Kidney glomerular epithelial cell (primary cell): ENCODE results near the gene RAB14.
"Not testable (repeated sequence)": the region's sequence is repeated elsewhere in the genome, so short reads cannot be mapped to it uniquely, and the experiment has no call there.

ENCODE experiments used
- DNase-seq: peaks from one replicate; lab custom pipeline; 2025; lab: John Stamatoyannopoulos, UW

RAB14 gene

DNA sequence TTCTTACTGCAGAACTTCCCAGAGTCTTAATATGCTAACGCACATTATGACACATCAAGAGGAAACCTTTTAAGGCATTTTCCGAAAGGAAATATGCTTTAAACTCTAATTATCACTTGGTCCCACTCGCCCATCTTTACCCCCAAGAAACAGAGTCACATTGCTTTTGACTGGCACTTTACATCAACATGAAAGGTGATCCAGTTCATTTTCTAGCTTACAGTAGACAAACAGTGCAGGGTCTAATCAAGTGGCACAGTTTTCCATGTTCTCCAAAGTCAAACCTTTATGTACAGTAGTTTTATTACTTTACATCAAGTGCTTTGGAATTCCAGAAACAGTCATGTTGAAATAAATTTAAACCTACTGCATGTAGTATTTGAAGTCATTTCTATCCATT is 12.0 kb downstream of the RAB14 start:
- DNase-seq, result no peak

- no peak for DNase-seq
Observed at GRCh38 chr9:121189006-121189405, 12.7 kb downstream of the RAB14 start.

DNA sequence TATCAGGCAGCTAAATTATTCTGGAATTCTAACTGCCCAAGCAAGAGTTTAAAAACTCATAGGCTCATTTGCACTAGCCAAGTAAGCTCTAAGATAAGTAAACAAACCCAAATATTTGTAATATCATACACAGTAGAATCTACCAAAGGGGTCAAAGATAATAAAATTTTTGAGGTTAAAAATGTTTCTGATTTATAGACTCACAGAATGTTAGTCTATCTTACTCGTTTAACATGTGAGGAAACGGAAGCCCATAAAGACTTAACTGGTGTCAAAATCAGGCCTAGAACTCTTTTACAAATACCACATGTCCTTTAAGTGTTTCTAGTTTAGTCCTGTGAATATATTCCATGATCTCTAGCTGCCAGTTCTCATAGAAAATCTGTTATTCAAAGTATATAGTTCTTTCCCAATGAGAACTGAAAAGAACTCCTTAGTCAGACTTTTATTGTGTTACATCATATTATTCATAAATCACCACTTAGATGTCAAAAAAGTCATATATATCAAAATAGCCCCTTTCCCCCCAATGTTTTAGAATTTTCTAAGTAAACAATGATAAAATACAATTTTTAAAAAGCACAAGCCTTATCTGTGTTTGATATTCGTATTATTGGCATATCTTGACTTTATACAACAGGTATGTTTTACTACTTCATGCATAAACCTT is 13.9 kb downstream of the RAB14 start:
- no peak for DNase-seq

- no peak for DNase-seq
Observed at GRCh38 chr9:121185774-121186403, 15.8 kb downstream of the RAB14 start.

DNA sequence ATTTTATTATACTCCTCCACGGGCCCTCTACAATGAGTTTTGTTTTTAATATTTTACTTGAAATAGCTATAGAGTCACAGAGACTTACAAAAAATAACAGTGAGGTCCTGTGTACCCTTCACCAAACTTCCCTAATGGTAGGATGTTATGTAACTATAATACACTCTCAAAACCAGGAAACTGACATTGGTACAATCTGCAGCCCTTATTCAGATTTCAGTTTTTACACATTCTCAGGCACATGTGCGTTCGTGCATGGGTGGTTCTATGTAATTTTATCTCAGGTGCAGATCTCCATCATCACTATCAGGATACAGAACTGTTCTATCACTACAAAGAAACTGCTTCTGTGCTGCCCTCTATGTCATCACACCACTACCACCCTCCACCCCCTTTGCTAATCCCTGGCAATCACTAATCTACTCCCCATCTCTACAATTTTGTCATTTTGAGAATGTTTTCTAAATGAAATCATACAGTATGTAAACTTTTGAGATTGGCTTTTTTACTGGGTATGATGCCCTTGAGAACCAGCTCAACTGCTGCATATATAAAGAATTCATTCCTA is 16.4 kb downstream of the RAB14 start:
- no peak for DNase-seq

- no peak for DNase-seq
Observed at GRCh38 chr9:121184463-121184862, 17.2 kb downstream of the RAB14 start.

DNA sequence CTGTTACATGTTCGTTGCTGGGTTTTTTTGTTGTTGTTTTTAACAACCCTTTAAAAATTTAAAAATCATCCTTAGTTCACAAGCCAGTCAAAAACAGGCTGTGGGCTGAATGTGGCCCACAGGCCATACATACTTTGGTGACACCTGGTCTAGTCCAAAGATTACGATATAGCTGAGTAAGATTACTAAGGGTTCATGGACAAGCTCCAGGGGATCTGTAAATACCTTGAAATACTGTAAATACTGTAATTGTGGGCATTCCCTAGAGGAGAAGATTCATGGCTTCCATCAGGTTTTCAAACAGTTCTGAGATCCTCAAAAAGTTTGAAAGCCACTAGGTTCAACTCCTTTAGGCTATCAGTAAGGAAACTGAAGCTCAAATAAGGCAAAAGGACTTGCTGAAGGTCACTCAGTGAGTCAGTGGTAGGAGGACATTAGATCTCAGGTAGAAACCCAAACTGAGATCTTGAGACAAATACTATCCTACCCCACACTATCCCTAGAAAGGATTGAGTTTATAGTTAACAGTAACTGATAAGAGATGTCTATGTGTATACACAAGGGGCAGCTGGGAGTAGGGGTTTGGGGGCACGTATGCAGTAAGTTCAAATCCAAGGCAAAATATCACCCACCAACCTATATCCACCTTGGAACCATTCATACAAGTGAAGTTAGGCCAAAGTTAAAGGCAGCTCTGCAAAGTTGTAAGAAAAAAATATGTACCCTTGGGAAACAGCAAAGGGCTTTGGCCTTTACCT is 17.8 kb downstream of the RAB14 start:
- DNase-seq, result no peak

DNA sequence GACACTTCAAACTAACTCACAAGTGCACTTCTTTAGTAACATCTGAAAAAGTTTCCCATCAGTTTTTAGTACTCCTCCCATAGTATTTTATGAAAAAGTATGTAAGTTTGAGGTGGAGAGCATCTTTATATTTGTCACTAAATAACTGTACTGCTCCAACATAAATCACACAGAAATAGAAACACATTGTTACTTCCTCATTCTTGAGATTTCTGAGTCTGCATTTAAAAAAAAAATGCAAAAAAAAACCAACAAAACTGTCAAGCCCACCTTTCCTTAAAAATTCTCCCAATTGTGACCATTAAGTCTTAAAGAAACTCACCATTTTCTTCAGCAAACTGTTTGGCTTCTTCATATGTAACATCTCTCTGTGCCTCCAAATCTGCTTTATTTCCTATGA is 18.7 kb downstream of the RAB14 start:
- DNase-seq, result no peak

DNA sequence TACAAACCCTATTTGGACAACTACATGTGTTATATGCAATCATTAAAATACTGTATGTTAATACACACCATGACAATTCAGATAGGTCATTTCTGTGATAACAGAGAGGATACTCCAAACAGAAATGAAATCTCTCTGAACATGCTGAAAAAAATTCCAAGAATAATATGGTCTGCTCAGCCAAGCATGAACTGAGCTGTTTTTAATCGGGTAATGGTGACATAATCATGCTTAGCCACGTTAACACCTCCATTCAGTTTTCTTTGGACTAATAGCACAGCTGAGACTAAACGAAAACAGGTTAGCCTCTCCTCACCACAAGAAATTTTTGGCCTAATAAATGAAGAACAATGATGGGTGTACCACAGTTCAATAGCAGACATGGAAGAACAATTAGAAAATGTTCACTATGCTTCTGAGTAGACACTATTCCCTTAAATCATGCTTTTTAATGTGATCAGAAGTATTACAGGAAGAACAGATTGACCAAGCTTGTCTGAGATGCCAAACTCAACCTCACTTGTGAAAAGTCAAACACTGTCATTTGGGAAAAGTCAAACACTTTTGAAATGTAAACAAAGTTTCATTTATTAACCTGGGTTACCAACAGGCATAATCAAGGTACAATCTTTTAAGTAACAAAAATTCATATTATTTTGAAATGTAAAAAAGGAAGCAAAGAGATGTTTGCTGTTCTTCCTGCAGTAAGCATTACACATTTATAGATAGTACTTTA is 19.4 kb downstream of the RAB14 start:
- peak; percentile 50 for DNase-seq

DNA sequence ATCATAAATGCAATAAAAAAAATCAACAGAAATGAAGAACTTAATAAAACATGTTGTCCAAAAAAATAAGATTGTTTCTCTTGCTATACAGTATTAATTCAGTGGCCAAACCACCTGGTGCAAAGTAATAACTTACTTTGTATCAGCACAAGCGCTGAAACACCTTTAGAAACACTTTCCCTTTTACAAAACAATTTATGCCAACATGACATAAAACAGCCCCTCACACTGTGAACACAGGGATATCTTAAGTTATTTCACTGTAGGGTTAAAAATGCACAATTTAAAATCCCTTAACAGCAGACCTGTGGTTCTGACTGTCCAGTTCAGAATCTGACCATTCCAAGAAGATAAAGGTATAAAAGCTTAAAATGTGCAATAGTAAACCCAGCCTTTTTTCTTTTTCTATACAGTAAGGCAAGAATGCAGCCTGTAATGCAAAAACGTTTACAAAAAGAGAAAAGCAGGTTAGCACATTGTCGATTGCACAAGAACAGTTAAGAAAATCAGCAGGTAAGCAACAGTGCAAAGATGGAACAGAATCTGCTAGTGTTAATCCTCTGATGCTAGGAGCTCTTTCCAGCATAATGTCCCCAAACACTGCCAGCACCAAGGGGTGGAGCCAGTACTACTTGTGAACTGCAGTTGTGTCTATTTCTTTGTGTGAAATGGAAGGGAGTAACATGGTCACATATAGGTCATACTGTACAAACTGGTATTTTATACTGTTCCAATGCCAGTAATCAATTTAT is 21.6 kb downstream of the RAB14 start:
- no peak for DNase-seq

DNA sequence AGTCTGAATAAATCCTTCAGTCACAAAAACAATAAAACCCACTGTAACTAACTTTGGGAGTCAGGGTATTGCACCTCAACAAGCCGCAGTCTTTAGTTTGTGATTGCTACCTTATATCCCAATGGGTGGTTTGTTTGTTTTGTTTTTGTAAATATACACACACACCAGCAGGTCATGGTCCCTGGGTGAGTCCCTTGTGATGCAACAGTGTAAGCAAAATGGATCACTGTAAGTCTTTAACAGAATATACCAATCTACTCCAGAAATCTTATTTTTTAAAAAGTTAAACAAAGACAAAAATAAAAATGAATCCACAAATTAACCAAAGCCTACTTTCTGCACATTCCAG is 22.3 kb downstream of the RAB14 start:
- DNase-seq, result not testable (repeated sequence)

DNA sequence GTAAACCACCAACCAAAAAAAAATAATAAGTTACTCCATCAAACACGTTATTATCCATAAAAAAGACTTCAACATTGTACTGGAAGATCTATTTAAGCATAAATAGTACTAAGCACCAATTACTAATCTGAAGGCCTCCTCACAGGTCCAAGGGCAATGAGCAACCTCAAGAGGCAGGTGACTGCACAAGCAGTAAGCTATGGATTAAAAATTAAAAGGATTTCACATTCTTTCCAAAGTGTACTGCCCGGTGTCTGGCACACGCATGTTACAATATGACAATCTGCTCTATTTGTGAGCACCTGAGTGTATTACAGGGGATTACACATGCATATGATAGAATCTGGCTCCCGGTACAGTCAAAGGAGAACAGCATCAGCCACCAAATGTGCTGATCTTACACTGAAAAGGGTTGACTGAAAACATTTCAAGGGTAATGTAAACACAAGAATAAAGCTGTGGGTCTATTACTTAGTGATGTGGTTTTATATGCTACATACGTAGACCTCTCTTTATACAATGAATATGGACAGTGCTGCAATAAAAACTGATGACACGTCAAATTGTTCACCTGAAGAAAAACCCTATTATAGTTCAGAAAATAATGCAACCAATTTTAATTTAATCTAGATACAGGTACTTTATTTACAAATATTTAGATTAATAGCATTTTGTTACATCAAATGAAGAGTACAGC is 22.8 kb downstream of the RAB14 start:
- peak; percentile 56 for DNase-seq

- no peak for DNase-seq
Observed at GRCh38 chr9:121173501-121173900, 28.2 kb downstream of the RAB14 start.

DNA sequence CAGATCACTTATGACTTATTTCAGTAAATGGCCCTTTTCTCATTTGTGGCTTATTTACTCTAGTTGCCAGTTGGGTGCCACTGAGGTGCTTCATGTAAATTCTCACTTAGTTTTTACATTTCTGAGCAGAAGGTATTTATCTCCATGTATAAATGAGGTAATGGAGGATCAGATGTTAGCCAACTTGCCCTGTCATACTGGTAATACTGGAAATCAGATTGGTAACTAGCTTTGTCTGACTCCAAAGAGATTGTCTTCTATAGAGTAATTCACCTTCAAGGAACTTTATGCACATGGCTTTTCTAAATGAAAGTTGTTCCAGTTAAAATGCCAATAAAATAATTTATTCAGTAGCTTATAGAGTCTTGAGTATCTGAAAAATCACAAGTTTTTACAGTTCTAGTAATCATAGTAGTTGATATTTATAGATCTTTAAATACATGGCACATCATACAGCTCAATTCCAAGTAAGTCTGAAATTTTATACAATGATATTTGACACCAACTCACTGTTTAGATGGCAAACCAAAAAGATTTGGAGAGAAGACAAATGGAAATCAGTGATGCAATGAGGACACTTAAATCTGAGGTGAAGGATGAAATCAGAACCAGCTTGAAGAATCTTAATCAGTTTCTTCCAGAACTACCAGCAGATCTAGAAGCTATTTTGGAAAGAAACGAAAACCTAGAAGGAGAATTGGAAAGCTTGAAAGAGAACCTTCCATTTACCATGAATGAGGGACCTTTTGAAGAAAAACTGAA is 28.8 kb downstream of the RAB14 start:
- no peak for DNase-seq

DNA sequence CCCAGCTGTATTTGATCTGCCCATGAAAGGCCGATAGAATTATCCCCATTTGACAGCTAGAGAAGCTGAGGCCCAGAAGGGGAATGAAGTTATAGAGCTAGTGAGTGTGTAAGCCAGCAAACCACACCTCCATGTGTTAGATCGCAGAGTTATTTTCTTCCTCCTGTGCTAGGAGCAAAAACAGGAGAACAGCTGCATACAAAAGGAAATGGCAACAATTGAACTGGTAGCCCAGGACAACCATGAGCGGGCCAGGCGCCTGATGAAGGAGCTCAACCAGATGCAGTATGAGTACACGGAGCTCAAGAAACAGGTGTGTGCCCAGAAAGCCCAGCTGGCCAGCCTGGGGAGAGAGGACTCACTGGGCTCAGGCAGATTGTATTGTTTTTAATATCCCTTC is 30.4 kb downstream of the RAB14 start:
- no peak for DNase-seq

- DNase-seq, result no peak
Observed at GRCh38 chr9:121169094-121169601, 32.5 kb downstream of the RAB14 start.

DNA sequence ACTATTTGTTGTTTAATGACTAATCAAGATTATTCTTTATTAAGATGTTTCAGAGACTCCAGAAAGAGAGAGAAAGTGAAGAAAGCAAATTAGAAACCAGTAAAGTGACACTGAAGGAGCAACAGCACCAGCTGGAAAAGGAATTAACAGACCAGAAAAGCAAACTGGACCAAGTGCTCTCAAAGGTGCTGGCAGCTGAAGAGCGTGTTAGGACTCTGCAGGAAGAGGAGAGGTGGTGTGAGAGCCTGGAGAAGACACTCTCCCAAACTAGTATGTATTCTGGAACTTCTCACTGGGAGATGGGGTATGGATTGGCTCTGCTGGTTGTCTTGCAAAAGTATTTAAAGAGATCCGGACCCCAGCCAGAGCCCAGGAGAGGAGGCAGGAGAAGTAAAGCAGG is 33.6 kb downstream of the RAB14 start:
- no peak for DNase-seq

DNA sequence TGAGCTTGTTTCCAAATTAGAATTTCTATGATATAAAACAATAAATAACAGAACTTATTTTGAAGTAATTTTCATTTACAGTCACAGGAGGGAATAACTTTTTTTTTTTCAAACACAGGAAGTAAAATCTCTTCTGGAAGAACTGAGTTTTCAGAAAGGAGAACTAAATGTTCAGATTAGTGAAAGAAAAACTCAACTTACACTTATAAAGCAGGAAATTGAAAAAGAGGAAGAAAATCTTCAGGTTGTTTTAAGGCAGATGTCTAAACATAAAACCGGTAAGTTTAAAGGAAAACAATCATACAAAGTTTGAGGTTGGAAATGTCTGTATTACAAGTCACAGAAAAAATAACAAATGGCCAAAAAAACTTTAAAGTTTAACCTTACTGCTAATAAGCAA is 41.6 kb downstream of the RAB14 start:
- DNase-seq, result no peak

- DNase-seq, result no peak
Observed at GRCh38 chr9:121157939-121158338, 43.7 kb downstream of the RAB14 start.

DNA sequence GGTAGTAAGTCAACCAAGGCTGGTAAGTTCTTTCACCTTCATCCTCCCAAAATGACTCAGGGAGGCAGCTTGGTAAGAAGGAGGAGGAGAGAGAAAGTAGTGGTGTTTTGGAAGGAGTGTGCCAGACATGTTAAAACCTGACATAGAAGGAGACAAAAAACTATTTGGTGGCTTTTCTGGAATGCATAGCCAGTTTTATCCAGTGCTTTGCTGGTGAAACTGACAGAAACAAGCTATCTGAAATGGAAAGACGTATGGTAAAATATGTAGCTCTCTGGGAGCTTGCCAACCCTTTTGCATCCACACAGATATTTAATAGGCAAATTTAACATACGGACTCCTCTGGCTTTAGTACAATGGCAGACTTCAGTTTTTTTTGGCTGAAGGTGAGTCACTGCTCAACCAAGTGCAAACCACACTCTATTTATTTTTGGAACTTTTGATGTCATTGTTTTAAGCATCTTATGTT is 45.4 kb downstream of the RAB14 start:
- DNase-seq, result peak; percentile 19
